ENCODE data around the gene CFAP99. TPM values are rescaled to one million over a fixed set of nuclear protein-coding genes. Genes with fewer than 3 reads are reported as not detected.

The CFAP99 gene
- total and polyA plus RNA-seq, 4 donors = 0.20 to 6.4 (median 5.9) TPM

DNA sequence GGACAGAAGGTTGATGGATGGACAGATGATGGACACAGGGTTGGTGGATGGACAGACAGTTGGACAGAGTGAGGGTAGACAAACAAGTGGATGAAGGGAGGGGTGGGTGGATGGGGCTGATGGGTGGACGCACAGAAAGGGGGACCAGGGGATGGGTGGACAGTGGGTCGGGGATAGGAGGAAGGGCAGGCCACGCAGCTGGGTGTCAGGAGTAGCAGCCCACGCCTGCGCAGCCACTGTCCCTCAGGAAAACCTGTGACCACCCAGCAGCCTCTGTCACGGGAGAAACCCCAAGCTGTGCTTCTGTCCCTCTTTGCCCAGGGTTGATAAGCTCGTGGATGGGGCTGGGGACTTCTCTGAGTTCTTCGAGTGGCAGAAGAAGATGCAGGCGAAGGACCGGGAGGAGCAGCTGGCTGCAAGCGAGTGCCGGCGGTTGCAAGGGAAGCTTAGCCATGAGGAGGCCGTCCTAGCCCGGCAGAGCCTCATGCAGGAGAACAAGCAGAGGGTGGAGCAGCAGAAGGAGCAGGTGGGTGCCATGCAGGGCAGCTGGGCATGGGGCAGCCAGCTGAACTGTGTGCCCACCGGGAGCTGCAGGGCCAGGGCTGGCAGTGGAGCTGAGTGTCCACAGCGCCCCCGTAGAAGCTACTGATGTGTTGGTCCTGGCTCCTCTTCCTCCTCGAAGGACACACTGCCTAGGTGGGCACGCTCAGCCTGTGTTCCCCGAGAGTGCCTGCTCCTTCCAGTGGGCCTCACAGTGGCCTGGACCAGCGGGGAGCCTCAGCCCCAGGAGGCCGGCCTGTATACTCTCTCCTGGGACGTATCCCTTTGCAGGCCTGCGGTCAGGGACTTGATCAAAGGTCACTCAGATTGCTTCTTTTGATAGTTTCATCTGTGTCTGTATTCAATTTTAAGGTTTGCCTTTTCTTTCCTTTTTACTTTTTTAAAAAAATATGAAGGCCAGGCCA, 33.3 kb downstream of the CFAP99 start:
- H3K4me3 ChIP-seq (ENCODE audit: low read depth, low read length) = no peak overlapping the region
- 79% methylated on average over 23 of the region's 25 CpGs for WGBS (ENCODE audit: insufficient coverage)

DNA sequence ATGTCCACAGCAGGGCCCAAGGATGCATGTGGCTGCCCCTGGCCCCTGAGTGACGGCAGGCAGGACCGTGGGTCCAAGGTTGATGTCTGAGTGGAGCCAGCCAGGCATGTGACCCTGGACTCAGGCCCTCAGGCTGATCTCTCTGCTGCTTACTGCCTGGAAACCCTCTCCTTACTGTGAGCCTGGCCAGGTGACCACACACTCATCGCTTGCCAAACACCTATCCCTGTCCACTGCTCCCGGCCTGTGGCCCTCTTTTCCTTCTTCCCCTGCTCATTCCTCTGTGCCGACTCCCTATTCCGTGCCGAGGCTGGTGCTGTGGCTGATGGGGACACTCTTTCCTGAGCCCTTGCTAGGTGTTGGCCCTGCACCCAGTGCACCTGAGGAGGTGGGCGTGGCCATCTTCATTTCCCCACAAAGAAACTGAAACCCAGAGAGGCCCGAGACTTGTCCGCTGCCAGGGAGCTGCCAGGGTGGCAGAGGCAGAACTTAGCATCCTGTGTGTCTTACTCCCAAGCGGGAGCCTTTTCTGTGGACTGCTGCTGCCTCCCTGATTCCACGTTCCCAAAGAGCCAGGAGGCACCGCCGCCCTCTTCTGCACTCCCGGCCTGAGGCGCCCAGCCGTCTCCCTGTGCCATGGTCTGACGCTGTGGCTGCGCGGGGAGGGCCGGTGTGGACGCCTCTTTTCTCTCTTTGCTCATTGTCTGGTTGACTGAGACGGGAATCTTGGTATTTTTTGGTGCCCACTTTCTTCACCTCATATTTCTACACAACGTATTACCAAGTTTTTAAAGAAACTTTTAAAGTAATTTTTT, 38.9 kb downstream of the CFAP99 start:
- DNase-seq (ENCODE audit: low read depth in 4 of 6, low spot score in 6 of 6) = no peak
- peaks cover 15% of the 10 kb centered on the region for H3K4me1 ChIP-seq (ENCODE audit: control insufficient read depth, insufficient read depth, low read length)
- no peak overlapping the region for H3K27ac ChIP-seq (ENCODE audit: low read depth, low read length)
- WGBS (ENCODE audit: insufficient coverage) = 82% methylated on average over 20 of the region's 24 CpGs
- no peak overlapping the region for H3K4me3 ChIP-seq (ENCODE audit: low read depth, low read length)
- no peaks in the 10 kb centered on the region for H3K9me3 ChIP-seq (ENCODE audit: control insufficient read depth, insufficient read depth, low read length)
- no peaks in the 10 kb centered on the region for H3K27me3 ChIP-seq (ENCODE audit: control insufficient read depth, insufficient read depth, low read length)
- peaks cover 25% of the 10 kb centered on the region for H3K36me3 ChIP-seq (ENCODE audit: control insufficient read depth, insufficient read depth, low read length)

More for the DNA sequence above, 33.3 kb downstream of the CFAP99 start:
- Histone ChIP-seq H3K9me3 (ENCODE audit: control insufficient read depth, insufficient read depth, low read length) (no peaks in the 10 kb centered on the region), H3K4me1 (ENCODE audit: control insufficient read depth, insufficient read depth, low read length) (no peaks in the 10 kb centered on the region), H3K27me3 (ENCODE audit: control insufficient read depth, insufficient read depth, low read length) (no peaks in the 10 kb centered on the region), H3K27ac (ENCODE audit: low read depth, low read length) (no peak overlapping the region), H3K36me3 (ENCODE audit: control insufficient read depth, insufficient read depth, low read length) (peaks cover 6% of the 10 kb centered on the region)
- no peak for DNase-seq (ENCODE audit: low read depth in 4 of 6, low spot score in 6 of 6)

DNA sequence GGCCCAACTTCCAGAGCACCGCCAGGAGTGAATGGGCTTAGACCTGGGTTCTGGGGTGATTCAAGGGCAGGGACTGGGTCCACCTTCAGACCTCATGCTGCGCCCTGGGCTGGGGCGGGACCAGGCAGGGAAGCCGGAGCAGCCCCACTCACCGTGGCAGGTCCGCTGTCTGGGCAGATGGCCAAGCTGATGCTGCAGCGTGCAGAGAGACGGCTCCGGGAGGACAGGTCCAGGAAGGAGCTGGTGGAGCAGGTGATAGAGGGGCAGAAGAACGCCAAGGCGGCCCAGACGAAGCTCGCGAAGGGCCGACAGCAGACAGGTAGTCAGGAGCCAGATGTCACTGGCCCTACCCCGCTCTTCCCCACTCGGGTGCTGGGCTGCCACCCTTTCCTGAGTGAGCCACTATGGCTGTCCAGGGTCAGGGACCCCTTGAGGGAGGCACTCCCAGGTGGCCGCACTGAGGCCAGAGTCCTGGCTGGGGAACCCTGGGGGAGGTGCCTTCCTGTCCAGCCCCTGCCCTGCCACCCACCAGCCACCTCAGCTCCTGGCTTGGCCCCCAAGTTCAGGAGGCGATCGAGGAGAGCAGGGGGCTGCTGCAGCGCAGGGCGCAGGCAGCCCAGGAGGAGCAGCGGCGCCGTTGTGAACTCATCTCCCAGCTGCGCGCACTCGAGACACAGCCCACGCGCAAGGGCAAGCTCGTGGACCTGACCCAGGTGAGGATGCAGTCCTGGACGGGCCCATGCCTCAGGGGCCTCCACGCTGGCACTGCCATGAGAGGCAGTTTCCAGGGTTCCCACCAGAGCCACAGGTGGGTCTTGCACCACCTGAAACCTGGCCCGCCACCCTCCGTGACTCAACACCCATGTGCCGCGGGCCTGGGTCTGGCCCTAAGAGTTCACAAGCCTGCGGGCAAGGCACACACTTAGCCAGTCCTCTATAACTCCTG, 40.1 kb downstream of the CFAP99 start:
- Histone ChIP-seq H3K36me3 (ENCODE audit: control insufficient read depth, insufficient read depth, low read length) (peaks cover 25% of the 10 kb centered on the region), H3K27ac (ENCODE audit: low read depth, low read length) (no peak overlapping the region), H3K27me3 (ENCODE audit: control insufficient read depth, insufficient read depth, low read length) (no peaks in the 10 kb centered on the region), H3K9me3 (ENCODE audit: control insufficient read depth, insufficient read depth, low read length) (no peaks in the 10 kb centered on the region), H3K4me3 (ENCODE audit: low read depth, low read length) (no peak overlapping the region), H3K4me1 (ENCODE audit: control insufficient read depth, insufficient read depth, low read length) (peaks cover 23% of the 10 kb centered on the region)
- no peak for DNase-seq (ENCODE audit: low read depth in 4 of 6, low spot score in 6 of 6)
- 87% methylated on average over 38 of the region's 38 CpGs for WGBS (ENCODE audit: insufficient coverage)

DNA sequence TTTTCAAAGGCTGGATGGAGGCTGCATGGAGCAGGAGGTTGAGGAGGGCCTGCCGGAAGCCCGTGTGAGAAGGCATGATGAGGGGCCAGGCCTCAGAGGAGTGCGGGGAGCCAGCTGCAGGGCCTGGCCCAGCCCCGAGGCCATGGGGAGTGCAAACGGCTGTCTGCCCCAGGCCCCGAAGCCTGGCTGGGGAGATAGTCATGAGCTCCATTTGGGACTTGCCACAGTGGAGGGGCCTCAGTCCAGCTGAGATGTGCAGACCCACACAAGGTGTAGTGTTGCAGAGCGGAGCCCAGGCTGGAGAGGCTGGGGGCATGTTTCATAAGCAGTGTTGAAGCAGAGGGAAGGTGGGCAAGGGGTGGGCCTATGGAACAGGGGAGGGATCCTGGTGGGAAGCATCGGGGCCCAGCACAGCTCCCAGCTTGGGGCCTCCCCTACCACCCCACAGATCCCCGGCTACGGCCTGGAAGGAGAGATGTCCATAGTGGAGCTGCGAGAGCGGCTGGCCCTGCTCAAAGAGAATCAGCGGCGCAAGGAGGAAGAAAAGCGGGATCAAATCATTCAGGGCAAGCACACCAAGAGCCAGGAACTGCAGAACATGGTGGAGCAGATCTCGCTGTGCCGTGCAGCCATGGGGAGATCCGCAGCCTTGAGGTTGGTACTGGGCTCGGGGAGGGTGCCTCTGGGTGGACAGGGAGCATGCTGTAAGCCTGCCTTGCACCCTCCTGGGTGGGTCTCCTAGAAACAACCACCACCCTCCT, 41.0 kb downstream of the CFAP99 start:
- Histone ChIP-seq H3K4me3 (ENCODE audit: low read depth, low read length) (no peak overlapping the region), H3K36me3 (ENCODE audit: control insufficient read depth, insufficient read depth, low read length) (peaks cover 25% of the 10 kb centered on the region), H3K9me3 (ENCODE audit: control insufficient read depth, insufficient read depth, low read length) (no peaks in the 10 kb centered on the region), H3K27me3 (ENCODE audit: control insufficient read depth, insufficient read depth, low read length) (no peaks in the 10 kb centered on the region), H3K27ac (ENCODE audit: low read depth, low read length) (no peak overlapping the region), H3K4me1 (ENCODE audit: control insufficient read depth, insufficient read depth, low read length) (peaks cover 23% of the 10 kb centered on the region)
- 93% methylated on average over 16 of the region's 19 CpGs for WGBS (ENCODE audit: insufficient coverage)
- DNase-seq (ENCODE audit: low read depth in 4 of 6, low spot score in 6 of 6) = no peak

DNA sequence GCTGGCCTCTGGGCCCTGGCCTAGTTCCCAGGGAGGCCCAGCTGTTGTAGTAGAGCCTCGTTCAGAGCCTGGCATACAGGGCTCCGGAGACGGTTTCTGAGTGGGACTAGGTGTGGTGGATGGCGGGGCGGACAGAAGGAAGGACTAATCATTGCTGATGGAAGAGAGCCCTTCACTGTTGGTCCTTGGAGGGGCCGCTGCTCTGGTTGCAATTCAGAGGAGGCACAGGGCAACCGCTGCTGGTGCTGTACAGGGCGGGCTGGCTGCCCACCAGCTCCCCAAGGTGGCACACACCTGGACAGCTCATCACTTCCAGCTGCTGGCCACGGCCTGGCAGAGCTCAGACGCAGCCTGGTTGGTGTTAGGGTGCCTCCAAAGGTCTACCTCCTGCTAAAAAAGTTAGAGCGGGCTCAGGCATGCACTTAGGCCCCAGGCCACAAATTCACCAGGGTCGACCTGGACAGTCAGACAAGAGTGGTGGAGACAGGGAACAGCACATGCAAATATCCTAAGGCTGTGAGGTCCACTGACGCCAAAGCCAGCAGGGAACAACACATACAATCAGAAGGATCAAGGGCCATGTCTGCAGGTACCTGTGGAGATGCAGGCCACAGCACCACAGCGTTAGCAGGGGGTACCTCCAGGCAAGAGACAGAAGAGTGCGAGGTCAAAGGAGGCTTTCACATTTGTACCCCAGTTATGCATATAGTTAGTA, 42.6 kb downstream of the CFAP99 start:
- H3K27me3 ChIP-seq (ENCODE audit: control insufficient read depth, insufficient read depth, low read length) = no peaks in the 10 kb centered on the region
- H3K36me3 ChIP-seq (ENCODE audit: control insufficient read depth, insufficient read depth, low read length) = peaks cover 32% of the 10 kb centered on the region
- DNase-seq (ENCODE audit: low read depth in 4 of 6, low spot score in 6 of 6) = no peak
- no peaks in the 10 kb centered on the region for H3K9me3 ChIP-seq (ENCODE audit: control insufficient read depth, insufficient read depth, low read length)
- 81% methylated on average over 12 of the region's 15 CpGs for WGBS (ENCODE audit: insufficient coverage)
- H3K4me3 ChIP-seq (ENCODE audit: low read depth, low read length) = no peak overlapping the region
- no peak overlapping the region for H3K27ac ChIP-seq (ENCODE audit: low read depth, low read length)
- H3K4me1 ChIP-seq (ENCODE audit: control insufficient read depth, insufficient read depth, low read length) = peaks cover 23% of the 10 kb centered on the region

DNA sequence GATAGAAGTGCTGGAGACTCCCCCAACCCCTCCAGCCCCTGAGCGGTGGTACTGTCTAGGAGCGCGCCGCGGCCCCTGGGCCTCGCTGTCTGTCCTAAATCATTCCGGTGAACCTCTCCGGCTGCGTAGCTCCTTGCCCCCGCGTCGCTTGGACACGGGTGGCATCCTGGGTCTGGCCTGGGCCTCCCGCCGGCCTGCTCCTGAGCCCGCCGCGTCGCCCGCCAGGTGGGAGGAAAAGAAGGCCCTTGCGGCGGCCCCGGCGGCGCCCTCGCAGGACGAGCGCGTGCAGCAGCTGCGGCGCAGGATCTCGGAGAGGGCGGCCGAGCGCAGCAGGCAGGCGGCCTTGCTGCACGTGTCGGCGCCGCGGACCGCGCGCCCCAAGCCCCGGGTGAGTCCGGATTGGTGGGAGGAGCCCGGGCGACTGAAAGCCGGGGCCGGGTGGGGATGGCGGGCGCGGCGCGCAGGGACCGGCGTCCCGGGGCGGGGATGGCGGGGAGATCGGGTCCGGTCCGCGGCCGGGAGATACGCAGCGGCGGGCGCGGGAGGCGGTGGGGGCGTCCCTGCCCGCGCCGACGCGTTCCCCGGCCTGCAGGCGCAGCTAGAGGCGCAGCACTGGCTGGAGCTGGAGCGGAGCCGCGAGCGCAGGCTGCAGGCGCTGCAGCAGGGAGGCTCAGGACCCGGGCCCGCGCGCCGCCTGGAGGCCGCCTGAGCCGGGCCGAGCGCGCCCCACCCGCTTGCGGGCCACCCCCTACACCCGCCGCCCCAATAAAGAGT, 43.6 kb downstream of the CFAP99 start:
- Histone ChIP-seq H3K27ac (ENCODE audit: low read depth, low read length) (no peak overlapping the region), H3K9me3 (ENCODE audit: control insufficient read depth, insufficient read depth, low read length) (no peaks in the 10 kb centered on the region)
- WGBS (ENCODE audit: insufficient coverage) = 0% methylated on average over 99 of the region's 99 CpGs

DNA sequence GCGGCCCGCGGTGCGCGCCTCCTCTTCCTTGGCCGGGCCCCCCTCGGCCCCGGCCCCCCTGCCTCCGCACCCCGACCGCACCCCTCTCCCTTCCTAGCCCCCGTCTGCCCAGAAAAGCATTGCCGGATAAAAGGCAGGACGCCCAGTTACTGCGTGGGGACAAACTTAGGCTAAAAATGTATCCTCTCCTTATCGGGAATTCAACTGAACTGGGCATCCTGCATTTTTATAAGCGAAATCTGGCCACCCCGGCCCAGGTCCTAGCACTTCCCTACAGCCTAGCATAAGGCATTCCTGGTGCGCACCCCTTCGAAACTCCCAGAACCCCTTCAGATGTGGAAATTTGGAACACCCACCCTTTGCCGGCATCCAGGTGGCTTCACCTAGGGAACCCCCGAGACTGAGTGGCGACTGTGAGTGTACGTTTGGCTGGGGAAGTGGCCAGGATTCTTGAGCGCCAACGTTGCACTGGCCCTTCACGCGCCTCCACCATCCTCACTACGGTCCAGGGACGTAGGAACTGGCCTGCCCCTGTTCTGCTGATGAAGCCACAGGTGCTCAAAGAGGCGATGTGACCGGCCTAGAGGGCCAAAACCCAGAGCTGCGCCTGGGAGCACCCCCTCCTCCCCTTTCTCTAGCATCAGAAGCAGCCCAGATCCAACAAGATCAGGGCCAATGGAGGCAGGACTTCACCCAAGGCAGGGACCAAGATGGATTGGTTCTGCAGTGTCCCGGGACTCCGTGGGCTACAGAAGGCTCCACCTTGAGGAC, 44.4 kb downstream of the CFAP99 start:
- WGBS (ENCODE audit: insufficient coverage) = 23% methylated on average over 29 of the region's 35 CpGs
- H3K27me3 ChIP-seq (ENCODE audit: control insufficient read depth, insufficient read depth, low read length) = no peaks in the 10 kb centered on the region
- H3K4me3 ChIP-seq (ENCODE audit: low read depth, low read length) = peak overlapping the region; percentile 1
- H3K4me1 ChIP-seq (ENCODE audit: control insufficient read depth, insufficient read depth, low read length) = peaks cover 33% of the 10 kb centered on the region
- H3K36me3 ChIP-seq (ENCODE audit: control insufficient read depth, insufficient read depth, low read length) = peaks cover 28% of the 10 kb centered on the region
- DNase-seq (ENCODE audit: low read depth in 4 of 6, low spot score in 6 of 6) = no peak
- H3K27ac ChIP-seq (ENCODE audit: low read depth, low read length) = no peak overlapping the region
- H3K9me3 ChIP-seq (ENCODE audit: control insufficient read depth, insufficient read depth, low read length) = no peaks in the 10 kb centered on the region

More for the DNA sequence above, 43.6 kb downstream of the CFAP99 start:
- peak in 4 of 6 donors; percentile 49 to 91 (median 70) for DNase-seq (ENCODE audit: low read depth in 4 of 6, low spot score in 6 of 6)
- Histone ChIP-seq H3K36me3 (ENCODE audit: control insufficient read depth, insufficient read depth, low read length) (peaks cover 31% of the 10 kb centered on the region), H3K4me3 (ENCODE audit: low read depth, low read length) (peak overlapping the region; percentile 27), H3K27me3 (ENCODE audit: control insufficient read depth, insufficient read depth, low read length) (no peaks in the 10 kb centered on the region), H3K4me1 (ENCODE audit: control insufficient read depth, insufficient read depth, low read length) (peaks cover 26% of the 10 kb centered on the region)

Measured in spinal cord (tissue), 10 donors.